Coronary artery (tissue), 2 donors: ENCODE data around the gene CNGB1.

ENCODE experiments used
- DNase-seq: peaks from one replicate; pipeline ENCODE4 v3.0.0-alpha.2; 2017; ENCODE audit warnings: low spot score
- H3K27ac ChIP-seq, 2 donors: fragments of 200-600 bp; sonication (generic); one replicate each; pipeline ENCODE4 v1.5.1; 2016 to 2019
- H3K4me3 ChIP-seq: fragments of 200-600 bp; sonication (generic); 2 replicates; pipeline ENCODE4 v1.5.1; 2016; ENCODE audit warnings: mild to moderate bottlenecking, moderate library complexity
- TF ChIP-seq, protein P1 (sequence below): fragments of 200-600 bp; sonication (generic); IDR thresholded peaks from one replicate; pipeline ENCODE4 v1.5.1; 2019; ENCODE audit warnings: antibody characterized with exemption

CNGB1 gene

DNA sequence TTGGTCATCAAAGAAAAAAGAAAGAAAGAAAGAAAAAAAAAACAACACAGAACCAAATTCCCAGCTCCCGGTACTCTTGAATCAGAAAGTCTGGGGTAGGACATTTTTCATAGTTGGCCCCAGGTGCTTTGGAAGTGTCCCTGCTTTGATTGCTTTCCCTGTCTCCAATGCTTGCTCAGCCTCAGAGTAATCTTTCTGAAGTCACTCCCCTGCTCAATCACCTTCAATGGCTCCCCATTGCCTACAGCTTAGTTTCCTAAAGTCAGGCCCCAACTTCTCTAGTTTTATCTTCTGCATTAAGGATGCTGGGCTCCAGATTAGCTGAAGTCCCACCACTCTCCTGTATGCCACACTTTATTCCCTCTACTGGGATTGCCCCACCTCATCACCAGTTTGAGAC is 17.1 kb downstream of the CNGB1 start:
- no peak overlapping the region for H3K4me3 ChIP-seq
- no peak overlapping the region for H3K27ac ChIP-seq
- no peak for DNase-seq
- TF ChIP-seq, protein P1, sequence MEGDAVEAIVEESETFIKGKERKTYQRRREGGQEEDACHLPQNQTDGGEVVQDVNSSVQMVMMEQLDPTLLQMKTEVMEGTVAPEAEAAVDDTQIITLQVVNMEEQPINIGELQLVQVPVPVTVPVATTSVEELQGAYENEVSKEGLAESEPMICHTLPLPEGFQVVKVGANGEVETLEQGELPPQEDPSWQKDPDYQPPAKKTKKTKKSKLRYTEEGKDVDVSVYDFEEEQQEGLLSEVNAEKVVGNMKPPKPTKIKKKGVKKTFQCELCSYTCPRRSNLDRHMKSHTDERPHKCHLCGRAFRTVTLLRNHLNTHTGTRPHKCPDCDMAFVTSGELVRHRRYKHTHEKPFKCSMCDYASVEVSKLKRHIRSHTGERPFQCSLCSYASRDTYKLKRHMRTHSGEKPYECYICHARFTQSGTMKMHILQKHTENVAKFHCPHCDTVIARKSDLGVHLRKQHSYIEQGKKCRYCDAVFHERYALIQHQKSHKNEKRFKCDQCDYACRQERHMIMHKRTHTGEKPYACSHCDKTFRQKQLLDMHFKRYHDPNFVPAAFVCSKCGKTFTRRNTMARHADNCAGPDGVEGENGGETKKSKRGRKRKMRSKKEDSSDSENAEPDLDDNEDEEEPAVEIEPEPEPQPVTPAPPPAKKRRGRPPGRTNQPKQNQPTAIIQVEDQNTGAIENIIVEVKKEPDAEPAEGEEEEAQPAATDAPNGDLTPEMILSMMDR: no peak

DNA sequence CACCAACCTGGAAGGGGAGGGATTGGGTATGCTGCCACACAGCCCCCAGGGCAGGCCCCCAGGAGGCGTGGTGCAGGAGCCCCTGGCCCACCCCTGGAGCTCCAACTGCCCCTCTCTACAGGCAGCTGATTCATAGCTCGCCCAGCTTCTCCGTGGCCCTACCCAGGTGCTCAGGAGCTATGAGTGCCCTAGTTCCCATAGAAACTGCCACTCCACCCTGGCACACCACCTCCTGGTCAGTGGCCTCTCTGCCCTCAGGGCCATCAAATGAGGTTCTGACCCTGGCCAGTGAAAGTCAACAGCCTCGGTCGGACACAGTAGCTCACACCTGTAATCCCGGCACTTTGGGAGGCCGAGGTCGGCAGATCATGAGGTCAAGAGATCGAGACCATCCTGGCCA is 18.0 kb downstream of the CNGB1 start:
- DNase-seq: no peak
- no peak overlapping the region for H3K4me3 ChIP-seq
- H3K27ac ChIP-seq: no peak overlapping the region
- TF ChIP-seq, protein P1: no peak

DNA sequence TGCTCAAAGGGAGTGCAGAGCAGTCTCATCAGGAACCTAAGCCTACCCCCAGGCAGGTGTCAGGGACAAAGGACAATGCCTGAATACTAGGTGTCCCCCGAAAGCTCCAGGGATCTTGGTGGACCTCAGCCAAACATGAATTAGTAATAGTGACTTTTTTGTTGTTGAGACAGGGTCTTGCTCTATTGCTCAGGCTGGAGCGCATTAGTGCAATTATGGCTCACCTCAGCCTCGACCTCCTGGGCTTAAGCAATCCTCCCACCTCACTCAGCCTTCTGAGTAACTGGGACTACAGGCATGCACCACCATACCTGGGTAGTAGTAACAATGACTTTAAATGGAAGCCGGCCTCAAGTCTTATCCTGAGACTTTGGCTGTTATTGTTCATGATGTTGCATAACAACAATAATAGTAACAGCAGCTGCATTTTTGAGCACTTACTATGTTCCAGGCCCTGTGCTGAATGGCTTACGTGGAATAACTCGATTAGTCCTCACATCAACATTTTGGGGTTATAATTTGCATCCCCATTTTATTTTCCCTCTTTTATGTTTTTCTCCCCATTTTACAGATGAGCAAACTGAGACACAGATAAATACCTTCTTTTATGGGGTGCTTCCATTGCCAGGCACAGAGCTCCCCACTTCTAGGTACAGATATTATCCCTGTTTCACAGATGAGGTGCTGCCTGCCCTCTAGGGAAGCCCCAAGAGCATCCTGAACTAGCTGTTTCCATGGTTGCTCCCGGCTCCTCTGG is 19.5 kb downstream of the CNGB1 start:
- TF ChIP-seq, protein P1: no peak
- Histone ChIP-seq H3K27ac (no peak overlapping the region), H3K4me3 (no peak overlapping the region)
- DNase-seq: no peak

DNA sequence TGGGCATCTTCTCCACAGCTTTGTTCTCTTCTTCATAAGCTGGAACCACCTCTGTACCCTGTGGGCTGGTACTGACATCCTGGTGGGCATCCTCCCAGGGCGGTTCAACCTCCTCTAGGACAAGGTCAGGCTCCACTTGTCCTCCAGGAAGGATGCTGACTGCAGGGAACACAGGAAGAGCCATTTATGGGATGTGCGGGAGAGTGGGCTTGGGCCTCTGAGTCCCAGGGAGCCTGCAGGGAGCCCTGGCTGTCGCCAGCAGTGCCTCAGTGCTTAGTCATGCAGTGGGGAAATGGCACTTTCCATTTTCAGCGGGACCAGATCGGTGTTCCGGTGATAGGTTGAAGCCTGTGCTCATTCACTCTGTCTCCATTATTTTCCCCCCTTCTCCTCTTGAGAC is 20.5 kb downstream of the CNGB1 start:
- Histone ChIP-seq H3K27ac (no peak overlapping the region), H3K4me3 (no peak overlapping the region)
- TF ChIP-seq, protein P1: no peak
- DNase-seq: no peak

DNA sequence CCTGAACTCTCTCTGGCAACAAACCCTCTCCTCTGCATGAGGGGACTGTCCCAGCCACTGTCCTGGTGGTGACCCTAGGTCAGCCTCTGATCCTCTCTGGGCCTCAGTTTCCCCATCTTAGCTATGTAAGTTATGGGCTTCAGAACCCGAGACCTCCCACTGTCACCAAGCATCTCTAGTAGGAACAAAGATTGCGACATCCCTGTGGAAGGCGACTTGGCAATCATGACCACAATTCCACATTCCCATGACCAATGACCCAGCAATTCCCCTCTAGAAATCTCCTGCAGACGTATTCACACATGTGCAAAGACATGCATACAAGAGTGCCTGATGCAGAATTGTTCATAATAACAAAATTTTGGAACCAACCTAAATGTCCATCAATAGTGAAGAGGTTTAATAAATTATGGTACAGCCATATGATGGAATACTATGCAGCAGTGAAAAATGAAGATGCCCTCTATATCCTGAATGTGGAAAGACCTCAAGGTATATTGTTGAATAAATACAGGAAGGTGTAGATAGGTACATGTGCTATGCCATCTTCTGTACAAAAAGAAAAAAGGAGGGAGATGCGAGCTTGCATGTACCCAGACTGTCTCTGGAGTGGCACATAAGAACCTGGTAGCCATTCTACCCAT is 21.2 kb downstream of the CNGB1 start:
- H3K27ac ChIP-seq: no peak overlapping the region
- no peak overlapping the region for H3K4me3 ChIP-seq
- TF ChIP-seq, protein P1: no peak
- no peak for DNase-seq

DNA sequence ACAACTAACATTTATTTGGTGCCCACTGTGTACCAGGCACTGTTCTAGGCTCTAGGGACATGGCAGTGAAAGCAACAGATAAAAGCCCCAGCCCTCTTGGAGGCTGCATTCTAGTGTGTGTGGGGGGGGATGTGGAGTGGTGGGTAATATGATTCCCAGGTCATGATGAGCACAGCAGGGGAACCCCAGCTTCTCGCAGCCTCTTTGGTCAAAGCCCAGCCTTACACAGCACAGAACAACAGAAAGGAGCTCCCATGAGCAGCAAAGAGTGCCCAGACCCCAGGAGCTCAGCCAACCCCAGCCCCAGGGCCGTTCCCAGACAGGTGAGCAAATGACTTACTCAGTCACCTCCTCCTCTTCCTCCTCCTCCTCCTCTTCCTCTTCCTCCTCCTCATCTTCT is 21.9 kb downstream of the CNGB1 start:
- TF ChIP-seq, protein P1: no peak
- Histone ChIP-seq H3K4me3 (no peak overlapping the region), H3K27ac (no peak overlapping the region)
- no peak for DNase-seq

DNA sequence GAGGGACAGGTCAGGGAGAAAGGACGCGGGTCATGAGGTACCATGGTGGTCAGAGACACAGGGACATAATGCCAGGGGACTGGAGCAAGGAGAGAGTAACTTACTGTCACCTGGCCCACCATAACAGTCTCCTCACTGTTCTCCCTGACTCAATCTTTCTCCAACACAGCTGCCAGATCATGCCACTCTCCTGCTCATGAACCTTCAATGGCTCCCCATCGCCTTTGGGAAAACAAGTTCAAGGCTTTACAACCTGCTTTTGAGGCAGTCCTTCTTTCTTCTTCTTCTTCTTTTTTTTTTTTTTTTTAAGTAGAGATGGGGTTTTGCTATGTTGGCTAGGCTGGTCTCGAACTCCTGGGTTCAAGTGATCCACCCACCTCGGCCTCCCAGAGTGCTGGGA is 22.9 kb downstream of the CNGB1 start:
- no peak overlapping the region for H3K4me3 ChIP-seq
- TF ChIP-seq, protein P1: no peak
- H3K27ac ChIP-seq: no peak overlapping the region
- no peak for DNase-seq
